Spleen (tissue), 7 donors: ENCODE measurements around the gene RC3H2.

Experiments used
- POLR2A ChIP-seq, 3 donors: fragments of 450-650 bp; IDR thresholded peaks; one replicate each; pipeline ENCODE4 v1.5.1; 2017; ENCODE audit warnings: antibody characterized with exemption in 3 of 3, mild to moderate bottlenecking in 1 of 3
- POLR2AphosphoS5 ChIP-seq, 3 donors: sonication (generic); formaldehyde crosslinking; IDR thresholded peaks; one replicate each; pipeline ENCODE4 v1.5.1; 2017; ENCODE audit warnings: antibody characterized with exemption in 3 of 3
- TF ChIP-seq, protein P1 (sequence below), 11 experiments: fragments of 200-600 bp in 7 of 11; fragments of 450-650 bp in 4 of 11; sonication (generic) in 4 of 11; IDR thresholded peaks in 8 of 11; conservative IDR thresholded peaks in 3 of 11; 1 replicate in 7 of 11; 2 replicates in 4 of 11; pipeline versions ENCODE4 v1.4.0 to v1.8.0; 2016 to 2021; ENCODE audit warnings: antibody characterized with exemption in 11 of 11, inconsistent platforms in 4 of 11, mild to moderate bottlenecking in 1 of 11
- donor health status: DM: no; HTN: no; CAD: no; lungs with moderate emphysema.
- donor health status: DM: no; HTN: no; CAD: no.
- donor health status: DM: no; HTN: no; CAD: no.

DNA sequence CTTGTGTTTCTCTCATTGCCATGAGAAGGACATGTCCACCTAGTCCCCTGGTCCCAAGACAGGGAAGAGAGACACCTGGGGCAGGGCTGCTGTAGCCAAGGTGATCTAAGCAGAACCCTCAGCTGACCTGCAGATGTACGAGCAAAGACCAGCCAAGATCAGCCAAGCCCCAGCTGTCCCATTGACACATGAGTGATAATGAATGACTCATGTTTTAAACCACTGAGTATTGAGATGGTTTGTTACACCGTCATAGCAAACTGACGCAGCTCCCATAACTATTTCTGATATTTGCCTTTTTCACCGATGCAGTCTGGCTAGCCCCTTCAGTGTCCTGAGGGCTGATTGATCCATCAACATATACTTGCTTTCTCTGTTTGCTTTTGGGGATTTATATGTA is 98.5 kb downstream of the RC3H2 start:
- TF ChIP-seq, protein P1, sequence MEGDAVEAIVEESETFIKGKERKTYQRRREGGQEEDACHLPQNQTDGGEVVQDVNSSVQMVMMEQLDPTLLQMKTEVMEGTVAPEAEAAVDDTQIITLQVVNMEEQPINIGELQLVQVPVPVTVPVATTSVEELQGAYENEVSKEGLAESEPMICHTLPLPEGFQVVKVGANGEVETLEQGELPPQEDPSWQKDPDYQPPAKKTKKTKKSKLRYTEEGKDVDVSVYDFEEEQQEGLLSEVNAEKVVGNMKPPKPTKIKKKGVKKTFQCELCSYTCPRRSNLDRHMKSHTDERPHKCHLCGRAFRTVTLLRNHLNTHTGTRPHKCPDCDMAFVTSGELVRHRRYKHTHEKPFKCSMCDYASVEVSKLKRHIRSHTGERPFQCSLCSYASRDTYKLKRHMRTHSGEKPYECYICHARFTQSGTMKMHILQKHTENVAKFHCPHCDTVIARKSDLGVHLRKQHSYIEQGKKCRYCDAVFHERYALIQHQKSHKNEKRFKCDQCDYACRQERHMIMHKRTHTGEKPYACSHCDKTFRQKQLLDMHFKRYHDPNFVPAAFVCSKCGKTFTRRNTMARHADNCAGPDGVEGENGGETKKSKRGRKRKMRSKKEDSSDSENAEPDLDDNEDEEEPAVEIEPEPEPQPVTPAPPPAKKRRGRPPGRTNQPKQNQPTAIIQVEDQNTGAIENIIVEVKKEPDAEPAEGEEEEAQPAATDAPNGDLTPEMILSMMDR (IDR thresholded peaks at IDR 0.05 in 8 of 11, conservative IDR thresholded peaks at IDR 0.05 in 3 of 11) = no peak
- no peak for TF ChIP-seq POLR2A (IDR thresholded peaks at IDR 0.05)
- TF ChIP-seq POLR2AphosphoS5 (IDR thresholded peaks at IDR 0.05) = no peak
